KMS-11 (cell line): ENCODE data around the gene CPA3.

Experiments used
- H2AFZ ChIP-seq: fragments of 200-600 bp; sonication (generic); 2 replicates; pipeline ENCODE4 v1.6.1; 2016; ENCODE audit warnings: antibody characterized with exemption, mixed run types, low read depth
- H3K27ac ChIP-seq: fragments of 200-600 bp; sonication (generic); 2 replicates; pipeline ENCODE4 v1.6.1; 2016; ENCODE audit warnings: mild to moderate bottlenecking, mixed run types
- H3K27me3 ChIP-seq: fragments of 200-600 bp; sonication (generic); 2 replicates; pipeline ENCODE4 v1.6.1; 2017; ENCODE audit warnings: mild to moderate bottlenecking, low read depth, mixed run types, moderate library complexity; ENCODE audit not compliant: insufficient read depth
- H3K36me3 ChIP-seq: fragments of 200-600 bp; sonication (generic); 2 replicates; pipeline ENCODE4 v1.6.1; 2017; ENCODE audit warnings: mild to moderate bottlenecking, mixed run types; ENCODE audit not compliant: insufficient read depth
- H3K4me1 ChIP-seq: fragments of 200-600 bp; sonication (generic); 2 replicates; pipeline ENCODE4 v1.6.1; 2016; ENCODE audit warnings: mild to moderate bottlenecking, low read depth, mixed run types; ENCODE audit not compliant: poor library complexity, severe bottlenecking
- H3K4me2 ChIP-seq: fragments of 200-600 bp; sonication (generic); 2 replicates; pipeline ENCODE4 v1.7.0; 2016; ENCODE audit warnings: mild to moderate bottlenecking, mixed run types
- H3K4me3 ChIP-seq: fragments of 200-600 bp; sonication (generic); IDR thresholded peaks from 2 replicates; pipeline ENCODE4 v1.6.1; 2017; ENCODE audit warnings: low read depth, low read length, mixed read lengths; ENCODE audit not compliant: insufficient read depth
- H3K79me2 ChIP-seq: fragments of 200-600 bp; sonication (generic); 2 replicates; pipeline ENCODE4 v1.6.1; 2016; ENCODE audit warnings: low read depth, mixed run types; ENCODE audit not compliant: insufficient read depth
- H3K9ac ChIP-seq: fragments of 200-600 bp; sonication (generic); 2 replicates; pipeline ENCODE4 v1.6.1; 2016; ENCODE audit warnings: mild to moderate bottlenecking, mixed run types
- H4K20me1 ChIP-seq: fragments of 200-600 bp; sonication (generic); 2 replicates; pipeline ENCODE4 v1.6.1; 2016; ENCODE audit warnings: mild to moderate bottlenecking, mixed run types; ENCODE audit not compliant: insufficient read depth
- TF ChIP-seq, protein P1 (sequence below): fragments of 200-600 bp; sonication (generic); conservative IDR thresholded peaks from 2 replicates; pipeline ENCODE4 v1.6.1; 2017; ENCODE audit warnings: low read depth, mild to moderate bottlenecking, antibody characterized with exemption, low read length, moderate library complexity, mixed read lengths

CPA3 gene

GRCh38 chr3:148879256-148879655 is 14.2 kb downstream of the CPA3 start:
- H3K4me1 ChIP-seq: no peaks in the 10 kb centered on the region
- H3K4me3 ChIP-seq: no peak overlapping the region
- TF ChIP-seq, protein P1, sequence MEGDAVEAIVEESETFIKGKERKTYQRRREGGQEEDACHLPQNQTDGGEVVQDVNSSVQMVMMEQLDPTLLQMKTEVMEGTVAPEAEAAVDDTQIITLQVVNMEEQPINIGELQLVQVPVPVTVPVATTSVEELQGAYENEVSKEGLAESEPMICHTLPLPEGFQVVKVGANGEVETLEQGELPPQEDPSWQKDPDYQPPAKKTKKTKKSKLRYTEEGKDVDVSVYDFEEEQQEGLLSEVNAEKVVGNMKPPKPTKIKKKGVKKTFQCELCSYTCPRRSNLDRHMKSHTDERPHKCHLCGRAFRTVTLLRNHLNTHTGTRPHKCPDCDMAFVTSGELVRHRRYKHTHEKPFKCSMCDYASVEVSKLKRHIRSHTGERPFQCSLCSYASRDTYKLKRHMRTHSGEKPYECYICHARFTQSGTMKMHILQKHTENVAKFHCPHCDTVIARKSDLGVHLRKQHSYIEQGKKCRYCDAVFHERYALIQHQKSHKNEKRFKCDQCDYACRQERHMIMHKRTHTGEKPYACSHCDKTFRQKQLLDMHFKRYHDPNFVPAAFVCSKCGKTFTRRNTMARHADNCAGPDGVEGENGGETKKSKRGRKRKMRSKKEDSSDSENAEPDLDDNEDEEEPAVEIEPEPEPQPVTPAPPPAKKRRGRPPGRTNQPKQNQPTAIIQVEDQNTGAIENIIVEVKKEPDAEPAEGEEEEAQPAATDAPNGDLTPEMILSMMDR: no peak
- H3K36me3 ChIP-seq: no peaks in the 10 kb centered on the region
- no peak overlapping the region for H3K9ac ChIP-seq
- H3K27me3 ChIP-seq: no peaks in the 10 kb centered on the region
- H3K79me2 ChIP-seq: no peaks in the 10 kb centered on the region
- H3K4me2 ChIP-seq: no peak overlapping the region
- H4K20me1 ChIP-seq: no peaks in the 10 kb centered on the region
- no peak overlapping the region for H2AFZ ChIP-seq
- H3K27ac ChIP-seq: no peak overlapping the region

GRCh38 chr3:148880681-148881080 is 15.6 kb downstream of the CPA3 start:
- no peak overlapping the region for H2AFZ ChIP-seq
- H4K20me1 ChIP-seq: no peaks in the 10 kb centered on the region
- H3K36me3 ChIP-seq: no peaks in the 10 kb centered on the region
- H3K27ac ChIP-seq: no peak overlapping the region
- no peak overlapping the region for H3K9ac ChIP-seq
- H3K27me3 ChIP-seq: no peaks in the 10 kb centered on the region
- no peak overlapping the region for H3K4me2 ChIP-seq
- H3K4me3 ChIP-seq: no peak overlapping the region
- TF ChIP-seq, protein P1: peak; percentile 55
- no peaks in the 10 kb centered on the region for H3K79me2 ChIP-seq
- H3K4me1 ChIP-seq: no peaks in the 10 kb centered on the region

- Histone ChIP-seq H3K27me3 (no peaks in the 10 kb centered on the region), H3K36me3 (no peaks in the 10 kb centered on the region), H2AFZ (no peak overlapping the region), H3K9ac (no peak overlapping the region), H3K79me2 (no peaks in the 10 kb centered on the region), H3K4me2 (no peak overlapping the region), H4K20me1 (no peaks in the 10 kb centered on the region), H3K4me1 (no peaks in the 10 kb centered on the region), H3K4me3 (no peak overlapping the region), H3K27ac (no peak overlapping the region)
- TF ChIP-seq, protein P1: no peak
These were observed 16.2 kb downstream of the CPA3 start for GRCh38 chr3:148881286-148881685.

GRCh38 chr3:148882288-148882687 is 17.2 kb downstream of the CPA3 start:
- H3K79me2 ChIP-seq: no peaks in the 10 kb centered on the region
- H3K4me2 ChIP-seq: no peak overlapping the region
- no peak overlapping the region for H3K9ac ChIP-seq
- no peak overlapping the region for H2AFZ ChIP-seq
- TF ChIP-seq, protein P1: no peak
- no peaks in the 10 kb centered on the region for H3K27me3 ChIP-seq
- H3K4me3 ChIP-seq: no peak overlapping the region
- no peaks in the 10 kb centered on the region for H4K20me1 ChIP-seq
- no peaks in the 10 kb centered on the region for H3K36me3 ChIP-seq
- no peak overlapping the region for H3K27ac ChIP-seq
- no peaks in the 10 kb centered on the region for H3K4me1 ChIP-seq

GRCh38 chr3:148883163-148883562 is 18.1 kb downstream of the CPA3 start:
- H3K9ac ChIP-seq: no peak overlapping the region
- no peak overlapping the region for H2AFZ ChIP-seq
- H3K36me3 ChIP-seq: no peaks in the 10 kb centered on the region
- no peaks in the 10 kb centered on the region for H4K20me1 ChIP-seq
- no peaks in the 10 kb centered on the region for H3K27me3 ChIP-seq
- H3K79me2 ChIP-seq: no peaks in the 10 kb centered on the region
- no peaks in the 10 kb centered on the region for H3K4me1 ChIP-seq
- H3K27ac ChIP-seq: no peak overlapping the region
- H3K4me2 ChIP-seq: no peak overlapping the region
- H3K4me3 ChIP-seq: no peak overlapping the region
- TF ChIP-seq, protein P1: no peak
